ENCODE data around the gene FJX1.

Gene FJX1

DNA sequence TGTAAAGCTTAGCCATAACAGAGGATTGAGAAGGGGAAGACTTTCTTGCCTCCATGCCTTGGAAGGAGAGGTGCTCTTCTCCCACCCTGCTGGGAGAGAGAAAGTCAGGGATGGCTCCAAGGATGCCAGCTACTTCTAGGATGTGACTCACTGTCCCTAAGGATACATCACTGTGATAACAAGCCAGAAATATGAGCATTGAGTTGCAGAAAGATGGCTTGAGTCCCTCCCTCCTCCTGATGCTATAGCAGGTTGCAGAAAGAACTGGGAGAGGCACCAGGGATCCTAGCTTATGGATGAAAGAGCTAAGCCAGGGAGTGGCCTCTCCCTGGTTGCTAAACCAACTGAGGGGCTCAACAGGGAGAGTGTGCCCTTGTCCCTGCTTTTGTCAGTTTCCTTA, 27.8 kb upstream of the FJX1 start:
- H3K4me3 ChIP-seq (ENCODE audit: low read depth, low read length) = no peak overlapping the region
- in situ Hi-C loops (cut with HindIII; ENCODE audit: low sequenced_read_pairs) = no loop called here
- DNase-seq (ENCODE audit: low read depth) = no peak
- no peak for TF ChIP-seq CTCF (IDR thresholded peaks at IDR 0.05; ENCODE audit: low read depth, low read length, missing control alignments)

DNA sequence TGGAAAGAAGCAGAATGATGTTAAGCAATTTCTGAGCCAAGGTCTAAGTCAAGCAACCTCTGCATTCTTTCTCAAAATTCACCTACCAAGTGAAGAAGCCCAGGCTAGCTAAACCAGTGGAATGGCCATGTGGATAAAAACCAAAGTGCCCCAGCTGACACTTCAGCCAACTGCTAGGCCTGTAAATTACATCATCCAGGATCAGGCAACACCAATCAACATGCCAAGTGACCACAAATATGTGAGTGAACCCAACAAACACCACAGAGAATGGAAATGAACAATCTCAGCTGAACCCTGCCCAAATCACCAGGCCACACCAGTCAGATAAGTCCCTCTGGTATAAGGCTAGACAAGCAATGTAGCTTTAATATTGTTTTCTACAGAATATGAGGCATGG, 25.1 kb upstream of the FJX1 start:
- no peak overlapping the region for H3K4me3 ChIP-seq (ENCODE audit: low read depth, low read length)
- in situ Hi-C loops (cut with HindIII; ENCODE audit: low sequenced_read_pairs) = no loop called here
- no peak for TF ChIP-seq CTCF (IDR thresholded peaks at IDR 0.05; ENCODE audit: low read depth, low read length, missing control alignments)
- DNase-seq (ENCODE audit: low read depth) = peak; percentile 94

GRCh38 chr11:35594680-35595079, 23.6 kb upstream of the FJX1 start:
- no peak for TF ChIP-seq CTCF (IDR thresholded peaks at IDR 0.05; ENCODE audit: low read depth, low read length, missing control alignments)
- DNase-seq (ENCODE audit: low read depth) = no peak
- no peak overlapping the region for H3K4me3 ChIP-seq (ENCODE audit: low read depth, low read length)
- in situ Hi-C loops (cut with HindIII; ENCODE audit: low sequenced_read_pairs) = no loop called here

DNA sequence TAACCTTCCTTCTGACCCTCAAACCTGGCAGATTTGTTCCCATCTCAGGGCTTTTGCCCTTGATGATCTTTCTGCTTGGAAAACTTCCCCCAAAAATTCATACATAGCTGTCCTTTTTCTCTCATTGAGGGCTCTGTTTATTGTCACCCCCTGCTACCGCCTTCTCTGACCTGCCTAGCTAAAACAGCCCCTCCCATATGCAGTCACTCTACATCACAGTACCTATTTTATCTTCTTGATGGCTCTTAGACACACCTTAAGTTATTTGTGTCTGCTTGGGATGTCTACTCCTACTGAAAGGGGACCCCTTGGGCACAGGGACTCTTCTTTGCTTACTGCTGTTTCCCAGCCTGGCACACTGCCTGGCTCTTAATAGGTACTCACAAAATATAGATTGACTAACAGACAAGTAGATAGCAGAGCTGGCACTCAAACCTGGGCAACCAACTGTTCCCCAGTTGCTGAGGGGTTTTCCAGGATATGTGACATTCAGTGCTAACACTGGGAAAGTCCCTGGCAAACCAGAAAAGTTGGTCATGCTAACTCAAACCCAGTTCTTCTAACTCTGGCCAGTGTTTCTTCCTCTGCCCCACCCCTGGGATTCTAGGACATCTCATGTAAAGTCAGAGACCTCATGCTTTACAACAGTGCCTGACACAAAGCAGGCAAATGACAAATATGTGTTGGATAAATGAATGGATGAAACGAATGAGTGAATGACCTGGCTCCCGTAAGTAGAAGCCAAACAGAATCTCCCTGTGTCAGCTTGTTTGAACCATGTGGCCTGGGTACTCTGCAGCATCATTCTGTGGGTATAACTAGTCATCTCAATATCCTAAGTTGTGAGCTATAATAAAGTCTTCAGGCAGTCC, 19.8 kb upstream of the FJX1 start:
- no peak overlapping the region for H3K4me3 ChIP-seq (ENCODE audit: low read depth, low read length)
- no peak for TF ChIP-seq CTCF (IDR thresholded peaks at IDR 0.05; ENCODE audit: low read depth, low read length, missing control alignments)
- DNase-seq (ENCODE audit: low read depth) = no peak
- in situ Hi-C loops (cut with HindIII; ENCODE audit: low sequenced_read_pairs) = no loop called here

DNA sequence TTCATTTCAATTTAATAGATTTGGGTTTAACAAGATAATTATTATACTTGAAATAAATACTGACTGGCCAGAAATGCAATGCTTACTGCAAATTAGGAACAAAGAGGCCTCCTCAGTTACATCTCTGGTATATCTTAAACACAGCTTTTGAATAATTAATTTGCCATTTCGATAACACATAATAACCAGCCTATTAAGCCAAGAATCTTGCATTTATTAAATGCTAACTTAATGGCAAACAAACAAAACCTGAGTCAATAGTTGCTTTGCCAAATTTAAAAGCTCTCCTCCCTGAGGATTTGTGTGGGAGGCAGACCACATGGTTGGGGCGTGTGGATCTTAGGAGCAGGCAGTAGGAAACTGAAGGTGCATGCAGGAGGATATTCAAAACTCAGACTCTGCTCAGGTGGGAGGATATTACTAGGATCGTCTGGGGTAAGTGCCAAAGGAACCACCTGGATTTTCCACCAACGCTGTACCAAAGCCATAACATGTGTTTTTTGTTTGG, 17.9 kb upstream of the FJX1 start:
- in situ Hi-C loops (cut with HindIII; ENCODE audit: low sequenced_read_pairs) = no loop called here
- no peak for DNase-seq (ENCODE audit: low read depth)
- no peak overlapping the region for H3K4me3 ChIP-seq (ENCODE audit: low read depth, low read length)
- TF ChIP-seq CTCF (IDR thresholded peaks at IDR 0.05; ENCODE audit: low read depth, low read length, missing control alignments) = no peak

DNA sequence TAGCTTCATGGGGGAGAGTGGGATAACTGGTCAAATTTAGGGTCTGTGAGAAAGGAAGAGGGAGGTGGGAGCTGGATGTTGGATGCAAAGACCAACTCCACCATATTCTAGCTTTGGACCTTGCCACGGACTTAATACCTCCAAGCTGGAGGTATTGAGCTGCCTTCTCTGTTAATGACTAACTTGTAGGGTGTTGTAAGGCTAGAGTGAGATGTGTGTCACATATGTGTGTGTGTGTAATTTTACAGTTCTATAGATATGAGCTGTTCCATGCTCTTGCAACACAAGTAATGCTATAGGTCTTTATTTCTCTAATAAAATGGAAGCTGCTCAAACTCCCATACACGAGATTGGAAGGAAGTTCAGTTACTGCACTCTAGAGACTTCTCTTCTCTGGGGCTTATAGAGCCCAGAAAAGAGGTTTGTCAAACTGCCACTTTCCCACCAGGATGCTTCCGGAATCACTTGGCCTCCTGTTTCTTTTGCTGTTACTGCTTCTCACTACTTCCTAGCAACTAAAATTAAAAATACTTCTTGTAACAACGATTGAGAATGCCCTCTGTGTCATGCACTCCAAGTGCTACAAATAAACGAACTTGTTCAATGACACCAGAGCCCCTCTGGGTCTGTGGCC, 16.0 kb upstream of the FJX1 start:
- in situ Hi-C loops (cut with HindIII; ENCODE audit: low sequenced_read_pairs) = no loop called here
- DNase-seq (ENCODE audit: low read depth) = no peak
- no peak for TF ChIP-seq CTCF (IDR thresholded peaks at IDR 0.05; ENCODE audit: low read depth, low read length, missing control alignments)
- H3K4me3 ChIP-seq (ENCODE audit: low read depth, low read length) = no peak overlapping the region
